Stimulated activated CD4-positive, alpha-beta T cell treated with anti-CD3 and anti-CD28 coated beads, TNF-alpha, amount 100 ng/mL, for 24 hours (primary cell): Measurements from ENCODE around the gene ANKRD12.

Experiments
- DNase-seq, 3 experiments: peaks; one replicate each; pipeline ENCODE4 v3.0.0-alpha.2; 2020; ENCODE audit warnings: low read depth in 3 of 3

The ANKRD12 gene

DNA sequence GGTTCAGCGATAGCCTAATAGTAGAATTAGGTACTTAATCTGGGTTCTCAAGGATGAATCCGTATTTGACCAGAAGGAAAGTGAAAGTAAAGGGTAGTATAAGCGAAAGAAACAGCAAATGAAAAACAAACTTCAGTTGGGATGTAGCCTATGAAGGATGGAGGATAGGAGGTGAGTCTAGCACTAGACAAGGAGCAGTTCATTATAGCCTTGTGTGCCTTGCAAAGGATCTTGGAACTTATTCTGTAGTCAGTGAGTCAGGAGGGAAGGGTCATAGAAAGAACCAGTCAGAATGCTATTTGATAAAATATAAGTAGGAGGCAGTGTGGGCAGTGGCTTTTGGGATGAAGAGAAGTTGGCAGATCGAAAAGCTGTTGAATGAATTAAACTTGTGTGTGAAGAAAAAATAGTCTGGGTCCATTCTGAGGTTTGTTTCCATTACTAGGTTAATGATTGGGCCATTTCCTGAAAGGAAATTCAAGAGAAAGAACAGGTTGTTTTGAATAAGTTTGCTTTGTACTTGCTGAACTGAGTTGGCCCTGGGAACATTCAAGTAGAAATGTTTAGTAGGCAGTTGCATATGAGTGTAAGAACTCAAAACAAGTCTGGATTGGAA is 48.5 kb downstream of the ANKRD12 start:
- no peak for DNase-seq

DNA sequence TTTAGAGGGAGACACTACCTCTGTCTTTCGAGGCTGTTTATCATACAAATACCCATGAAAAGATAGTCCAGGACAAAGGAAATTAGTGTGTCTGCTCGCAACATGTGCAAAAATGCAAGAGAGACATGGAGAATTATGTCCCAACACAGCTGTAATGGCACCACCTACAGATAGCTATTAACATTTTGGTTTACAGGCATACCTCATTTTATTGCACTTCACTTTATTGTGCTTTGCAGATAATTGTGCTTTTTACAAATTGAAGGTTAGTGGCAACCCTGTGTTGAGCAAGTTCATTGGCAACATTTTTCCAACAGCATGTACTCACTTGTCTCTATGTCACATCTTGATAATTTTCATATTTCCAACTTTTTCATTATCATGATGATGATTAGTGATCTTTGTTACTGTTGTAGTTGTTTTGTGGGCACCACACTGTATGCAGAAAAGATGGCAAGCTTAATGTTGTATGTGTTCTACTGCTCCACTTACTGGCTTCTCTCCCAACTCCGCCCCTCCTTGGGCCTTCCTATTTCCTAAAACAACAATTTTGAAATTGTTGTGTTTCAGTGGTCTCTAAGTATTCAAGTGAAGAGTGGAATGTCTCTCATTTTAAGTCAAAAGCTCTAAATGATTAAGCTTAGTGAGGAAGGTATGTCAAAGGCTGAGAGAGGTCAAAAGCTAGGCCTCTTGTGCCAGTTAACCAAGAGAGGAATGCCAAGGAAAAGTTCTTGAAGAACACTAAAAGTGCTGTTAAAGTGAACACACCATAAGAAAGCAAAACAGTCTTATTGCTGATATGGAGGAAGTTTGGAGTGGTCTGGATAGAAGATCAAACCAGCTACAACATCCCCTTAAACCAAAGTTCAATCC is 52.0 kb downstream of the ANKRD12 start:
- DNase-seq, result no peak

DNA sequence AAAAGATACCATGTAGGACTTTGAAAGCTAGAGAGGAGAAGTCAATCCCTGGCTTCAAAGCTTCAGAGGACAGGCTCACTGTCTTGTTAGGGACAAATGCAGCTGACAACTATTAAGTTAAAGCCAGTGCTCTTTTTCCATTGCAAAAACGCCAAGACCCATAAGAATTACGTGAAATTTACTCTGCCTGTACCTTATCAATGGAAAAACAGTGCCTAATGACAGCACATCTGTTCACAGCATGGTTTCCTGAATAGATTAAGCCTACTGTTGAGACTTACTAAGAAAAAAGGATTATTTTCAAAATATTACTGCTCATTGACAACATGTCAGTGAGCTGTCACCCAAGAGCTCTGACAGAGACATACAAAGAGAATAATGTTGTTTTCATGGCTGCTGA is 52.9 kb downstream of the ANKRD12 start:
- no peak for DNase-seq

DNA sequence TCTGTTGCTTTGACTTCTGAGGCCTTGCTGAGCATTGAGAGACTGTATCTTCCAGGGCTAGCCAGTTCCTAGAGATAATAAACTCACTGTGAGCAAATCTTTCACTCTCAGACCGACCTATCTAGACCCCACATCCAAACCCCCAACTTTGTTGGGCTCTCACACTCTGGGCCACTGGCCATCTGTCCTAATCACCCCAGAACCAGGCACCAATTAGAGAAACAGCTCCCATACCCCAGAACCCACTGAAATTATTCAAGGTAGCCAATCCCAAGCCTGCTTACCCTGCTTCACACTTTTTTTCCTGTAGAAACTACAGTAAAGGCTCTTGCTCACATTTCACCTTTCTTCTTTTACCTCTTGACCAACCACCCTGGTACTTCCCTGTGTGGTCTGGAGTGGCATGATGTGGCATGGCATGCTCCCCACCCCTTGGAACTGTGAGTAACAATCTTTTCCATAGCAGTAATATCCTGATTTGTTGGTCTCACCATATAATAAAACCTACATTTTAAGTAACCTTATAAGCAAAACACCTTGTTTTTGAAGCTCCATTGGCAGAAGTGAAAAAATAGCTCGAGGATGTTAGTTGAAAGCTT is 55.2 kb downstream of the ANKRD12 start:
- no peak for DNase-seq

DNA sequence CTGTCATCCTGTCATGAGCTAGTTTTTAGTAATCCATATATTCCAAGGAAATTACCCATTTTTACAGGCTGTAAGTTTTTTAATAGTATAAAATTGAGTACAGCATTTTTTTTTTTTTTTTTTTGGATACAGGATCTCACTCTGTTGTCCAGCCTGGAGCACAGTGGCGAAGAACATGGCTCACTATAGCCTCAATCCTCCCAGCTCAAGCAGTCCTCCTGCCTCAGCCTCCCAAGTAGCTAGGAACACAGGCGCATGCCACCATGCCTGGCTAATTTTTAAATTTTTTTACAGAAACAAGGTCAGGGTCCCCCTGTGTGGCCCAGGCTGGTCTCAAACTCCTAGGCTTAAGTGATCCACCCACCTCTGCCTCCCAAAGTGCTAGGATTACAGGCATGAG is 56.5 kb downstream of the ANKRD12 start:
- DNase-seq, result no peak

DNA sequence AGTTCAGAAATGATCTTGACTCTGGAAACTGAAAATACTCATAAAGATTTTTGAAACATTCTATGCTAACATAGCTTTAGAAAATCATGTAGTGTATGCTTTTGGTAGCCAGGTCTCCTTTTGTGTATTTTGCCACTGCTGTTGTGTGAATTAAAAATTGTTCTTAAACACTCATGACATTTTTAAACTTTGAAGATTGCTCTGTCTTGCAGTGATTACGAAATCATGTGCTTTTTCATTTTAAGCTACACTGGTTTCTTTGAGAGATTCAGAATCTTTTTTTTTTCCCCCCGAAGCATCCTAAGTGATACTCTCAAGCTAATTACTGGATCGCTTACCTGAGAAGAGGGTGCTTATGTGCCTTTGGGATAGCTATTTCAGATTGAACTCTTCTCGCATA is 60.0 kb downstream of the ANKRD12 start:
- DNase-seq, result no peak

DNA sequence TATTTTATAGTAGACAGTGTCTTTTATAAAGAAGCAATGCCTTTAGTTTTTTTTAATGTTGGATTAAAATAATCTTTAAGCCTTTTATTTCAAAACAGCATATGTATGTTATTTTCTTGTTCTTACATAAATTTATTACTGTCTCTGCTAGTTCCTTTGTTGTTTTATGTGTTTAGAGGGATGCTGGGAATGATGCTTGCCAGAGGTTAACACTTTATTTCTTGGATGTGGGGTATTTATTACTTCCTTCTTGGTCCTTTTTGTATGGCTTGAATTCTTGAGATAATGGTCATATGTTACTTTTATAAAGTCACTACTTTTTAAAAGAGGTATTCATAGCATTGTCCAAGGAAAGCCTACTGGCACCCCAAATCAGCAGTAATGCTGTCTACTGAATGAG is 63.1 kb downstream of the ANKRD12 start:
- DNase-seq, result no peak

DNA sequence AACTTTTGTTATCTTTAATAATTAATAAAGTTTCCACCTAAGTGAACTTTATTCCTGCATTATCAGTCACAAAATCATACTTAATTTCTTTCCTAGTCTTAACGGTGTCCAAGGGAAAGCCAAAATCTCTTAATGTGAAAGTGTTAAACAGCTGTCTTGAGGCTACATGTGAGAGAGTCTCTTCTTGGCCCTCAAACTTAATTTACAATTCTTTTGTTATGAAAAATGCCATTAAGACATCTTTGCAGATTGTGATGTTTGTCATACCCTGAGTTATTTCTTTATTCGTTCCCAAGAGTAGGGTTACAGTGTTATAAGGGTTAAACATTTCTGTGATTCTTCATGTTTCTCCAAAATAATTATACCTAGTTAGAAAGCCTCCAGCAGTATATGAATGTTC is 64.6 kb downstream of the ANKRD12 start:
- no peak for DNase-seq

DNA sequence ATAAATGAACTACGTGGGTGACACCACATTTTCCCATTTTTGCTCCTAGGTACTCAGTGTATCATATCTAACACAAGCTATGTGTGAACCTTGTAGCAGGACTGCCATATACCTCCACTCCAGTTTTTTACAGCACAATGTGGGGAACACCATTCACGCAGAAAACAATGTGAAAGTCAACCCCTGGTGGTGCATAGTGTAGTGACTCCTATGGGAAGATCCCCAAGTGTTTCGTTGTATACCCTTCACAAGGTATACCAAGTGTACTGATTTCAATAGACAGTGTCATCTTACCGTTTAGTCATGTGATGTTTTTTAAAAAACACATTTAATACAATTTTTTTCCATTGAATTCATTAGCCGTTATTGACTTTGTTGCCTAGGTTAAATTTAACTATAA is 68.1 kb downstream of the ANKRD12 start:
- DNase-seq, result no peak

DNA sequence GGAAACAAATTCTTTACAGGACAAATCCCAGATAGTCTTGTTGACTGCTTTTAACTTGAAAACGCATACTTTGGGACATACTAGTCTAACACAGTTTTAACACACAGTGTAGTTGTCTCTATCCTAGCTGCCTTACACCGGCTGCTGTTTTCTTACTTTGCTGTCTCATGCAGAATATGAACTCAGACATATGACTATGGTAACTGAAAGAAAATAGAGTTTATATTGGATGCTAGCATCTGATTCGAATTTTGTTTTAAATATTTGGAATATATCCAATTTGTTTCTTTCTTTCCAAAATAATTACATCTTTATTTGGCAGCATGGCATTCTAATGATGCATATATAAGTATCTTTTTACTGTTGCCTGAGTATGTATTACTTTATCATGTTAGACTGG is 69.8 kb downstream of the ANKRD12 start:
- no peak for DNase-seq

DNA sequence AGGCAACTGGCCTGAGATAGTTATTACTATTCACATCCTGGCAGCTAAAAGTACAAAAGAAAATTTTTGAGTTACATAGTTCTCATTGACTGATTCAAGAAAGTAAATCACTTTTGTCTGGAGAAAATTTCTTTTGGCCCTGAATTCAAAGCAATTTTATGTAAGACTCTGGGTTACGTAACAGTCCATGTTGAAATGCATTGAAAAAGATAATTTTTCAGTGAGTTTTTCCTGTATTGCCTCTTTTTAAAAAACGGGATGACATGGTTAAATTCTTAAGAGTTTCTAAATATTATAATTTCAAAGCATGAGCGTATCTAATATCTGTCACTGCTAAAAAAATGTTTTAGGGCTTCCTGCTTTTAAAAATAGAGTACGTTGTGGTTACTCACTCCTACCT is 72.7 kb downstream of the ANKRD12 start:
- no peak for DNase-seq

DNA sequence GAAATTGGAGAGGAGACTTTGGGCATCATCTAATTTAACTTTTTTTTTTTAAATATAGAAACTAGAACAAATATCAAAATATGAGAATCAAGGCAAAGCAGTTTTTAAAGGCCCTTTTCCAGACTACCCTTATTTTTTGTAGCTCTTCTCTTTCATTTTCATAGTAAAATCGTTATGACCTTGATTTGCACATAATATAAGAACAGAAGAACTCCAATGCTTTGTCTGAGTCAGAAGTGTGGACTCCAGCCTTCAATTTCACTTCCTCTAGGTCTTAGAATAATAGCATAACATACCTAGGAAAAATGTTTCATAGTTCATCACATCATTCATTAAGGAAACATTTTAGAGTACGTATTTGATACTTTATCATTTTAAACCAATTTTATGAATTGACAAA is 74.4 kb downstream of the ANKRD12 start:
- no peak for DNase-seq

DNA sequence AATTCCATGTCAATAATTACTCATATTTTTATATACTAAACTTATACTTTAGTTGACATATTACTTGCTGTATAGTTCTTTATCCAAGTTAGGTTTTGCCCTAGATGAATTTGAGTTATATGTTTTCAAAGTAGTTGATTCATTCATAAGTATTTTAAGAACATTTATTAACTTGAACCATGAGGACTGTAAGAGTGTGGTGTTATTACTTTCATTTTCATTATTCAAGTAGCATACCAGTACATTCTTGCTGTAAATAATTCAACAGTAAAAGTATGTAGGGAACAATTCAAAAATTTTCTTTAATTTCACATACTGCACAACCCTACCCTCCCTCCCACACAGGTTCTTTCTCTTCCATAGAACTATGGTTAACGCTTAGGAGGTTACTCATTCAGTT is 75.4 kb downstream of the ANKRD12 start:
- DNase-seq, result no peak

DNA sequence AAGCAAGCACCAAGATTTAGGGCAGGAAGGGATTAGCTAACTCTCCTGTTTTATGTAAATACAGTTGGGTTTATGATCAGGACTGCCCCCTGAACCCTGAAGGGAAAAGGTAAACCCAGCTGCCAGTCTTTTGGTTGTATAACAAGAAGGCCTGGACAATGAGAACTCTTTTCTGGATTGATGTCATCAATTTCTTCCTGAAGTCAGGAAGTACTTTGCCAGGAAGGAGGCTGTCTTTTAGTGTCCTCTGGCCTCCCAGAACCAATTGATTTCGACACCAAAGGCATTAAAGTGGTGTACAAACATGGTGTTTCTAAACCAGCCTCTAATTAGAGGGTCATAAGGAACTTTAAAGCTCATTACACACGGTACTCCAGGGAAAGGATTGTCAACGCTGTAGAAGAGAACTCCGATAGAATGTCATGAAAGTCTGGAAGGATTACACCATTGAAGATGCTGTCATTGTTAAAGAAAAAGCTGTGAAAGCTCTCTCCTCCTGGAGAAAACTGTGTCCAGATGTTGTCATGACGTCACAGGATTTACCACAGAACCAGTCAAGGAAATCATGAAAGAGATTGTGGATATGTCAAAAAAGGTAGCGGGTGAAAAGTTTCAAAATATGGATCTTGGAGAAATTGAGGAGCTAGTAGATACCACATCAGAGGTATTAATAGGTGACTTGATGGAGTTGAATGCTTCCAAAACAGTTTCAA is 78.8 kb downstream of the ANKRD12 start:
- no peak for DNase-seq

DNA sequence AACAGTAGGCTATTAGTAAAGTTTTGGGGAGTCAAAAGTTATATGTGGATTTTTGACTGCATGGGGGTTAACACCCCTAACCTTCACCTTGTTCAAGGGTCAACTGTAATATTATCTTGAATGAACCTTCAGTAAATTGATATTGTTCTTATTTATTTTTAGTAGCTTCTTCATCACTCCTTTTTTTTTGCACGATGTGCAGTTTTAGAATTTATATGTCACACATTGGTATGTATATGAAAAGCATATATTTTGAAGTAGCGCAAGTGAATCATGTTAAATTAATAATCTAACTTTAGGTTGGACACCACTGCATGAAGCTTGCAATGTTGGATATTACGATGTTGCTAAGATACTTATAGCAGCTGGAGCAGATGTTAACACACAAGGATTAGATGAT is 79.9 kb downstream of the ANKRD12 start:
- DNase-seq, result no peak

DNA sequence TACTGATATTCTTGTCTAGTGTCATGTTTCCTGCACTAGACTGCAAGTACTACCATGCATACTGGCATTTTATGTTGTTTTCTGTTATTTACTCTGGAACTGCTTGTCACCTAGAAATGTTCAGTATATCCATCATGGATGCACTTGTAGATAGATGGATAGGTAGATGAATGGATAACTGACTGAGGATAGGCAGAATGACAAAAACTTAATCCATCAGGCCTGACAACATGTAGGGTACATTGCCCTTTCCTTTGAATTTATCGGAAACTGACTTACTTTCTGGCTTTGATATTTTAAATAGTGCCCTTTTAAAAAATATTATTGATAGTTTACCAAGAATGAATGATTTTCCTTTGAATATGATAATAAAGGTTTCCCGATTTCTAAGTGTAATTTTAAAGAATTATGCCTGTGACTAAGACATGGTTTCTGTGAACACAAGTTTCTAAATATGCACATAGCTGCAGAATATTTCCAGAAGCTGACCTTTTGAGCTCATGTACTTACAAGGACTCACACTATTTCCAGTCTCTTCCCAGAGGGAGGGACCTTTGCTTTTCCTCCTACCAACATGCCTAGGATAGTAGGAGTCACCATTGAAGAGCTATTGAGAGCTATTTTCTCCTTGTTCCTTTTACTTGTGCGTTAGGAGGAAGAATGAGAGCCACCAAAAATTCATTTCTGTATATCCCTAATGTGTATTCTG is 81.3 kb downstream of the ANKRD12 start:
- DNase-seq, result no peak

DNA sequence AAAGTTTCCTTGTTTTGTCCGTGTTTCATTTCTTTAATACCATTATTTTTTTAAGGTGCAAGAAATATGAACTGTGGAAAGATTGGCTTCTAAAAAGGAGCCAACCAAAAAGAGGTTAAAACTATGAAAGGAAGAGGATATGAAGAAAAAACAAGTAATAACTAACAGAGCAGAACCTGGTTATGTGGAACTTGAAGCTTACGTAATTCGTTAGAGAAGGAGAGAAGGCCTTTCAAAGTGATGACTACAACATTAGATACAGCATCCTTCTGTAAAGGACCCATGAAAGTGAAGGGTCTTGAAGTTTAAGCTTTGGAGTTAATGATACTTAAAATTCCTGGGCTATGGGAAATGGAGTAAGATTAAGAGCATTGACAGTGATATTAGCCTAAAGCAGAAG is 84.5 kb downstream of the ANKRD12 start:
- no peak for DNase-seq

DNA sequence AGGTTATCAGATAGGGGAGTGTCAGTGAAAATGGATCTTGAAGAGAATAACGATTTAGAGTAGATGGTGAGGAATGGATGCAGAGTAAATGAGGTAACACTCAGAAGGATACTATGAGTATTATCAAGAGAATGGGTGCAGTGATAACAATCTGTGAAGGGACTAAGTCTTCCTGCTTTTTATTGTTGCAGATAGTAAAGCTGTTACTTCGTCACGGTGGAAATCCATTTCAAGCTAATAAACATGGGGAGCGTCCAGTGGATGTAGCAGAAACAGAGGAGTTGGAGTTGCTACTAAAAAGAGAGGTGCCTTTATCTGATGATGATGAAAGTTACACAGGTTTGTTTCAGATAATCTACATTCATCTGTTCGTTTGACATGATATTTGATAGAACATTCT is 85.1 kb downstream of the ANKRD12 start:
- DNase-seq, result no peak

DNA sequence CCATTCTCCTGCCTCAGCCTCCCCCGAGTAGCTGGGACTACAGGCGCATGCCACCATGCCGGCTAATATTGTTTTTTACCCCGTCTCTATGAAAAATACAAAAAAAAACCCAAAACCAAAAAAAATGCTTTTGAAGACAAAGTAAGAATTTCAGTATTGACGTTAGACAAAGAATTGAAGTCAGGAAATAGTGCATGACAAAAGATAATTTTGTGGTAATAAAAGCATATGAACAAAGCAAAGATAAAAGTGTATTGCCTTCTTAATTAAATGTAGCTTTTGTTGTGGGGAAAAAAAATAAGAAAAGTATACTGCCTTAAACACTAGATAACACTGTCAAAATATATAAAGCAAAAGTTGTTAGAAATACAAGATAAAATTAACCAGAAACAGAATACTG is 86.8 kb downstream of the ANKRD12 start:
- DNase-seq, result no peak

DNA sequence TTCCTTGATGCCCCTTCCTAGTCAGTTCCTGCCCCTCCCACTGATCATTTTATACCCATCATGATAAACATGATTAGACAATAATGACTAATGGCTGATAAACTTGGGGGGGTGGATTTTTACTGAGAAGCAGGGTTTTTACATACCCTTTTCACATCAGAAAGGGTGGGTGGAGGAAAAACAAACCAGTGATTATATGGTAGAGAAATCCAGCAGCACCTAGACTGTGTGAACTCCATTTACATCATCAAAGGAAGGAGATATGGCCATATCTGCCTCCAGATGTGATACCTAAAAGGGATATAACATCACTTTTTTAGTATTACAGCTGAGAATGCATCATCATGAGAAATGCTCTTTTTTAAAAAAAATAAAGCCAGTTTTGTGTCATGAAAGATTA is 89.9 kb downstream of the ANKRD12 start:
- DNase-seq, result no peak

DNA sequence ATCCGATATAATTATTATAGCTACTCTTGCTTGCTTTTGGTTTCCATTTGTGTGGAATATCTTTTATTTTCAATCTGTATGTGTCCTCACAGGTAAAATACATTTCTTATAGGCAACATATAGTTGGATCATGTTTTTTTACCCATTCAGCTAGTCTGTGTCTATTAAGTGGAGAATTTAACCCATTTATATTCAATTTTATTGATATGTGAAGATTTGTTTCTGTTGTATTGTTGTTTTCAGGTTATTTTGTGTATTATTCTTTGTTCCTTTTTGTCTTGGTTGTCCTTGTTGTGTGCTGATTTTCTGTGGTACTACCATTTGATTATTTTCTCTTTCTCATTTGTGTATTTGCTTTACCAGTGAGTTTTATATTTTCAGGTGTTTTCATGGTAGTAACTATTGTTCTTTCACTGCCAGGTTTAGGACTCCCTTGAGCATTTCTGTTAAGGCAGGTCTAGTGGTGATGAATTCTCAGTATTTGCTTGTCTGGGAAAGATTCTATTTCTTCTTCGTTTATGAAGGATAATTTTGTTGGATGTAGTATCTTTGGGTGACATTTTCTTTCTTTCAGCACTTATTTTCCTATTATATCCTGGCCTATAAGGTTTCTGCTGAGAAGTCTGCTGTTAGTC is 95.4 kb downstream of the ANKRD12 start:
- DNase-seq, result no peak
